HepG2 (cell line): ENCODE measurements around the gene NDUFS6. TPM values are rescaled to one million over a fixed set of nuclear protein-coding genes. Genes with fewer than 3 reads are reported as not detected.

Source experiments
- ATAC-seq: fragments of 200-7000 bp; cut with Tn5 transposase; 3 replicates; pipeline ENCODE4 v1.9.1; 2020; ENCODE audit warnings: mild to moderate bottlenecking, moderate library complexity
- BruUV-seq: library from RNA; stranded (reverse); fragments of 400-500 nt; replicated peaks from 2 replicates; lab custom pipeline; 2021; lab: Mats Ljungman, UMichigan
- CTCF ChIA-PET: fragments of 300-600 bp; formaldehyde crosslinking; extraction: SDS; loops from one replicate; lab custom pipeline; 2021; ENCODE audit warnings: low total read pairs, inconsistent platforms, low intra/inter-chr PET ratio; lab: Yijun Ruan, JAX
- POLR2A ChIA-PET: fragments of 350-600 bp; sonication (Branson Sonifier 250); formaldehyde crosslinking; loops from one replicate; lab custom pipeline; 2020; ENCODE audit warnings: antibody characterized with exemption, inconsistent platforms; lab: Yijun Ruan, JAX
- DNase-seq: peaks from one replicate; pipeline ENCODE4 v3.0.0-alpha.2; 2015; ENCODE audit warnings: low spot score
- FAIRE-seq: peaks from 3 replicates; lab custom pipeline; 2011; peaks lifted over from hg19 to GRCh38; lab: Jason Lieb, UNC
- H2AFZ ChIP-seq: one replicate; pipeline ENCODE4 v1.6.1; 2011; ENCODE audit warnings: low read length, inconsistent platforms
- H3K27ac ChIP-seq: fragments of 300-600 bp; 3 replicates; pipeline ENCODE4 v1.8.0; 2011; ENCODE audit warnings: mixed run types, mild to moderate bottlenecking, mixed read lengths, low read length, inconsistent platforms; ENCODE audit not compliant: insufficient read depth; ENCODE audit errors: extremely low read length
- H3K27me3 ChIP-seq, 2 experiments: fragments of 200-600 bp in 1 of 2; 2 replicates in 1 of 2; 3 replicates in 1 of 2; pipeline versions ENCODE4 v1.6.0 to v1.8.0; 2011; ENCODE audit warnings: low read length in 2 of 2, mild to moderate bottlenecking in 2 of 2, moderate library complexity in 2 of 2, inconsistent platforms in 1 of 2; ENCODE audit not compliant: insufficient read depth in 2 of 2, control insufficient read depth in 1 of 2
- H3K36me3 ChIP-seq, 2 experiments: fragments of 200-600 bp in 1 of 2; replicated peaks in 1 of 2; 2 replicates in 1 of 2; 3 replicates in 1 of 2; pipeline versions ENCODE4 v1.5.1 to v1.8.0; 2011; ENCODE audit warnings: low read length in 2 of 2, inconsistent platforms in 1 of 2; ENCODE audit not compliant: insufficient read depth in 2 of 2, control insufficient read depth in 1 of 2
- H3K4me1 ChIP-seq: 2 replicates; pipeline ENCODE4 v1.5.1; 2012; ENCODE audit warnings: low read length, inconsistent platforms; ENCODE audit not compliant: insufficient read depth
- H3K4me2 ChIP-seq: 2 replicates; pipeline ENCODE4 v1.6.0; 2011; ENCODE audit warnings: low read depth, low read length, inconsistent platforms
- H3K4me3 ChIP-seq, 3 experiments: fragments of 200-600 bp in 1 of 3; sonication (generic), shearing (Covaris generic) in 1 of 3; replicated peaks in 1 of 3; 2 replicates each; pipeline ENCODE4 v1.5.1; 2011 to 2016; ENCODE audit warnings: low read length in 3 of 3, inconsistent platforms in 2 of 3, low read depth in 2 of 3, mild to moderate bottlenecking in 2 of 3, control low read depth in 1 of 3, mixed read lengths in 1 of 3; ENCODE audit not compliant: insufficient read depth in 1 of 3
- H3K79me2 ChIP-seq: one replicate; pipeline ENCODE4 v1.6.1; 2011; ENCODE audit warnings: low read length, inconsistent platforms; ENCODE audit not compliant: insufficient read depth
- H3K9ac ChIP-seq: 2 replicates; pipeline ENCODE4 v1.6.0; 2011; ENCODE audit warnings: mild to moderate bottlenecking, low read depth, low read length, inconsistent platforms; ENCODE audit not compliant: insufficient read depth
- H3K9me3 ChIP-seq: 2 replicates; pipeline ENCODE4 v1.5.1; 2012; ENCODE audit warnings: mild to moderate bottlenecking, low read length
- H4K20me1 ChIP-seq: 2 replicates; pipeline ENCODE4 v1.6.0; 2011; ENCODE audit warnings: inconsistent platforms, mild to moderate bottlenecking, low read length, moderate library complexity; ENCODE audit not compliant: insufficient read depth
- ARNT ChIP-seq: fragments of 450-650 bp; IDR thresholded peaks from 2 replicates; pipeline ENCODE4 v1.6.1; 2017
- CREB3 ChIP-seq: sonication (generic); formaldehyde crosslinking; IDR thresholded peaks from 2 replicates; pipeline ENCODE4 v1.5.0; 2020; ENCODE audit warnings: missing genetic modification reagents
- CREM ChIP-seq, 2 experiments: sonication (generic) in 1 of 2; formaldehyde crosslinking in 1 of 2; IDR thresholded peaks; 2 replicates each; pipeline versions ENCODE4 v1.4.0 to v1.6.1; 2016 to 2020; ENCODE audit warnings: antibody characterized with exemption in 1 of 2, mild to moderate bottlenecking in 1 of 2, missing genetic modification reagents in 1 of 2
- EZH2 ChIP-seq: conservative IDR thresholded peaks from 2 replicates; pipeline ENCODE4 v1.6.1; 2012; ENCODE audit warnings: mild to moderate bottlenecking, low read depth, low read length, moderate library complexity
- HNF4A ChIP-seq: sonication (generic); formaldehyde crosslinking; IDR thresholded peaks from 2 replicates; pipeline ENCODE4 v1.4.0; 2020; ENCODE audit warnings: missing genetic modification reagents
- JDP2 ChIP-seq: sonication (generic); formaldehyde crosslinking; IDR thresholded peaks from 2 replicates; pipeline ENCODE4 v1.8.1; 2022; ENCODE audit warnings: missing genetic modification reagents, borderline replicate concordance
- LRRFIP1 ChIP-seq: sonication (generic); formaldehyde crosslinking; conservative IDR thresholded peaks from 2 replicates; pipeline ENCODE4 v1.4.0; 2020; ENCODE audit warnings: missing genetic modification reagents
- MIER3 ChIP-seq: IDR thresholded peaks from 2 replicates; pipeline ENCODE4 v1.6.1; 2016; ENCODE audit warnings: missing compliant biosample characterization, borderline replicate concordance
- NR2F2 ChIP-seq: IDR thresholded peaks from 2 replicates; pipeline ENCODE4 v1.6.1; 2012; ENCODE audit warnings: low read depth, inconsistent platforms, borderline replicate concordance
- PRPF4 ChIP-seq: fragments of 200-400 bp; formaldehyde crosslinking; IDR thresholded peaks from 2 replicates; pipeline ENCODE4 v1.6.1; 2016; ENCODE audit warnings: low read length, low read depth; ENCODE audit not compliant: poor library complexity, severe bottlenecking
- RBM22 ChIP-seq: fragments of 200-400 bp; formaldehyde crosslinking; optimal IDR thresholded peaks from 2 replicates; pipeline ENCODE3; 2017; ENCODE audit warnings: mild to moderate bottlenecking, low read length, moderate library complexity
- SCMH1 ChIP-seq: sonication (generic); formaldehyde crosslinking; IDR thresholded peaks from 2 replicates; pipeline ENCODE4 v1.9.0; 2021; ENCODE audit warnings: missing genetic modification reagents, mild to moderate bottlenecking, borderline replicate concordance
- SUZ12 ChIP-seq: fragments of 150-350 bp; IDR thresholded peaks from 2 replicates; pipeline ENCODE4 v1.6.1; 2014; ENCODE audit warnings: low read depth, low read length
- ZNF143 ChIP-seq: sonication (generic); formaldehyde crosslinking; IDR thresholded peaks from 2 replicates; pipeline ENCODE4 v1.4.0; 2020; ENCODE audit warnings: missing genetic modification reagents
- ZNF546 ChIP-seq: sonication (generic); formaldehyde crosslinking; conservative IDR thresholded peaks from 2 replicates; pipeline ENCODE4 v1.8.1; 2023; ENCODE audit warnings: mild to moderate bottlenecking, missing genetic modification reagents
- ZNF607 ChIP-seq: sonication (generic); formaldehyde crosslinking; IDR thresholded peaks from 2 replicates; pipeline ENCODE4 v1.5.1; 2020; ENCODE audit warnings: missing genetic modification reagents, mild to moderate bottlenecking, borderline replicate concordance
- ZNF747 ChIP-seq: sonication (generic); formaldehyde crosslinking; IDR thresholded peaks from 2 replicates; pipeline ENCODE4 v1.8.1; 2023; ENCODE audit warnings: missing genetic modification reagents, mild to moderate bottlenecking, borderline replicate concordance
- ZNF841 ChIP-seq: sonication (generic); formaldehyde crosslinking; IDR thresholded peaks from 2 replicates; pipeline ENCODE4 v1.8.1; 2023; ENCODE audit warnings: missing genetic modification reagents, borderline replicate concordance
- WGBS: methylation state at CpG from one replicate; pipeline ENCODE4 v1.1.6; 2017; ENCODE audit warnings: low lambda C conversion rate; 5-methylcytosine and 5-hydroxymethylcytosine counted together
- in situ Hi-C: cut with HindIII; loops from 2 replicates; pipeline ENCODE4 v1.10.0; 2017; ENCODE audit warnings: low pct_unique_long_range_greater_than_20kb; ENCODE audit not compliant: extremely low pct_ligation_motif_present
- intact Hi-C: fragments of 100-400 bp; cut with micrococcal nuclease; formaldehyde crosslinking; loops from one replicate; pipeline ENCODE4 v1.10.0; 2022; ENCODE audit not compliant: unreplicated experiment
- polyA plus RNA-seq, 8 experiments: library from polyadenylated mRNA; depleted of rRNA in 3 of 8; stranded (reverse) in 7 of 8; unstranded in 1 of 8; fragments of >200 nt; fragmentation: Illumina TruSeq in 4 of 8; extraction: Trizol in 4 of 8; gene quantifications; 2 replicates each; pipeline versions ENCODE4 v1.2.1 to v1.2.3, GENCODE V29; 2011 to 2016; ENCODE audit warnings: low read depth in 4 of 8, missing spikeins in 1 of 8, mixed read lengths in 1 of 8; ENCODE audit not compliant: insufficient read depth in 1 of 8
- total RNA-seq, 5 experiments: library from RNA; depleted of rRNA; stranded (reverse); fragments of >200 nt; fragmentation: Illumina TruSeq; extraction: Trizol; gene quantifications; 2 replicates each; pipeline ENCODE4 v1.2.3, GENCODE V29; 2016; ENCODE audit warnings: low read depth in 1 of 5
- TF ChIP-seq, protein P1 (sequence below): sonication (generic); formaldehyde crosslinking; IDR thresholded peaks from 2 replicates; pipeline ENCODE4 v1.5.1; 2020; ENCODE audit warnings: missing genetic modification reagents, mild to moderate bottlenecking, borderline replicate concordance
- TF ChIP-seq, protein P2 (sequence below): sonication (generic); formaldehyde crosslinking; IDR thresholded peaks from 2 replicates; pipeline ENCODE4 v1.8.1; 2023; ENCODE audit warnings: mild to moderate bottlenecking, missing genetic modification reagents

The NDUFS6 gene
- total and polyA plus RNA-seq, 2 of the 13 experiments (the other 11 are each of a cell fraction or from before 2014, with no cell fraction given) = 23.7 to 50.4 TPM

GRCh38 chr5:1817261-1818043 lies 16.2 kb downstream of the NDUFS6 start (continued):
- no peak for TF ChIP-seq SCMH1
- no peak for TF ChIP-seq CREM (IDR thresholded peaks at IDR 0.05)
- TF ChIP-seq CREM (CRISPR knock-in tag; IDR thresholded peaks at IDR 0.05) = no peak
- TF ChIP-seq, protein P1, sequence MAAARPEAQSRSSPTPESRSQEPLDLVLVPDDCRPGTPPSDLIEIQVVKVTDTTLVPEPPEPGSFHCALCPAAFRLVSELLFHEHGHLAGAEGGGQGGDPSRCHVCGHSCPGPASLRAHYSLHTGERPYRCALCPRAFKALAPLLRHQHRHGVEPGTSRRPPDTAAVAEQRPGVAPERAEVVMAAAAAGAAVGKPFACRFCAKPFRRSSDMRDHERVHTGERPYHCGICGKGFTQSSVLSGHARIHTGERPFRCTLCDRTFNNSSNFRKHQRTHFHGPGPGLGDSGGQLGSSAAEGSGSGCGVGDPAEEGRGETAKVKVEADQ (CRISPR knock-in tag) = no peak
- no peak for TF ChIP-seq CREB3 (CRISPR knock-in tag)
- no peak for TF ChIP-seq PRPF4
- no peak for TF ChIP-seq HNF4A (CRISPR knock-in tag)
- TF ChIP-seq ZNF143 = no peak
- TF ChIP-seq ZNF841 = no peak
- no peak for TF ChIP-seq ZNF747 (CRISPR knock-in tag)
- TF ChIP-seq, all 625 proteins: peak for 0

DNA sequence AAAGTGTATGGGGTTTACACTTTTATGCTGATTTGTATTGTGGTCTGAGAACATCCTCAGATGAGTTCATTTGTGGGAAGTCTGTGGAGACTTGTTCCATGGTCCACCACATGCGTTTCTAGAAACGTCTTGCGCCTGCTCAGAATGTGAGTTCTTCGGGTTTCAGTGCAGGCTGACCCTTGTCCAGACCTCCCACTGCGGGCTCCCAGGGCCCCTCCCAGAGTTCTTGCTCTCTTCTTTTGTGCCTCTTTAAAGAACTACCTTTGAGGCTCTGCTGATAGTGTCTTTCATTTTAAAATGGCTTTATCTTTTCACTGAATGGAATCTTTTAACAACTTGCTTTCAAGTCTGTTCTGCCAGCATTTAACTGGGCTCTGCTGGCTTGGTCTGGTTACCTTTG lies 17.6 kb downstream of the NDUFS6 start:
- H2AFZ ChIP-seq = no peak overlapping the region
- no peak overlapping the region for H3K9ac ChIP-seq
- in situ Hi-C loops = no loop called here
- no peaks in the 10 kb centered on the region for H4K20me1 ChIP-seq
- intact Hi-C loops = no loop called here
- FAIRE-seq (no peak), ATAC-seq (no peak), DNase-seq (no peak)
- H3K9me3 ChIP-seq = no peaks in the 10 kb centered on the region
- ChIA-PET CTCF (no interaction called here), POLR2A (no interaction called here)
- H3K27ac ChIP-seq = no peak overlapping the region
- H3K79me2 ChIP-seq = no peaks in the 10 kb centered on the region
- peaks cover 7% of the 10 kb centered on the region for H3K4me1 ChIP-seq
- no peak overlapping the region for H3K4me3 ChIP-seq
- BruUV-seq = no TSS peak
- H3K36me3 ChIP-seq = peaks cover 26 to 64% of the 10 kb centered on the region in 2 experiments
- WGBS = 100% methylated on average over 5 of the region's 5 CpGs
- no peaks in the 10 kb centered on the region for H3K27me3 ChIP-seq
- H3K4me2 ChIP-seq = no peak overlapping the region
- TF ChIP-seq ZNF546 (CRISPR knock-in tag) (no peak), RBM22 (no peak), MIER3 (CRISPR knock-in tag) (no peak), LRRFIP1 (CRISPR knock-in tag) (no peak), EZH2 (no peak), ZNF607 (CRISPR knock-in tag) (no peak), SUZ12 (no peak), JDP2 (no peak), NR2F2 (no peak), ARNT (no peak)
- TF ChIP-seq, protein P2, sequence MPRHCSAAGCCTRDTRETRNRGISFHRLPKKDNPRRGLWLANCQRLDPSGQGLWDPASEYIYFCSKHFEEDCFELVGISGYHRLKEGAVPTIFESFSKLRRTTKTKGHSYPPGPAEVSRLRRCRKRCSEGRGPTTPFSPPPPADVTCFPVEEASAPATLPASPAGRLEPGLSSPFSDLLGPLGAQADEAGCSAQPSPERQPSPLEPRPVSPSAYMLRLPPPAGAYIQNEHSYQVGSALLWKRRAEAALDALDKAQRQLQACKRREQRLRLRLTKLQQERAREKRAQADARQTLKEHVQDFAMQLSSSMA = no peak
